ENCODE data around the gene EPHB2. TPM values are rescaled to one million over a fixed set of nuclear protein-coding genes. Genes with fewer than 3 reads are reported as not detected.

The EPHB2 gene
- total RNA-seq, 2 donors from 2014 or later: 34.0 to 50.7 TPM

GRCh38 chr1:22810378-22810777 lies 99.7 kb downstream of the EPHB2 start:
- no peaks in the 10 kb centered on the region for H3K27me3 Mint-ChIP-seq (ENCODE audit: insufficient read depth)
- DNase-seq: no peak
- H3K27ac Mint-ChIP-seq: no peak overlapping the region
- TF ChIP-seq CTCF (conservative IDR thresholded peaks at IDR 0.05): no peak
- H3K9me3 Mint-ChIP-seq: no peaks in the 10 kb centered on the region
- Histone ChIP-seq H3K27me3 (ENCODE audit: control insufficient read depth, insufficient read depth, low read length, poor library complexity, severe bottlenecking) (no peaks in the 10 kb centered on the region), H3K27ac (ENCODE audit: low read depth, low read length) (no peak overlapping the region), H3K9ac (ENCODE audit: extremely low read depth, low read length, poor library complexity, severe bottlenecking) (no peak overlapping the region), H3K36me3 (ENCODE audit: control insufficient read depth, insufficient read depth, low read length) (no peaks in the 10 kb centered on the region), H3K4me3 (ENCODE audit: low read length) (no peak overlapping the region), H3K4me1 (ENCODE audit: control insufficient read depth, insufficient read depth, low read length) (no peaks in the 10 kb centered on the region), H3K9me3 (ENCODE audit: control insufficient read depth, low read length) (no peaks in the 10 kb centered on the region)
- no peak overlapping the region for H3K4me3 Mint-ChIP-seq
- H3K4me1 Mint-ChIP-seq: peaks cover 15% of the 10 kb centered on the region
- 75 to 88% methylated on average over 1 to 2 of the region's 2 CpGs for WGBS, 2 experiments (ENCODE audit: insufficient coverage in 1 of 2, insufficient read length in 1 of 2)
- peaks cover 5% of the 10 kb centered on the region for H3K36me3 Mint-ChIP-seq (ENCODE audit: low read depth)

- Histone ChIP-seq H3K4me1 (ENCODE audit: control insufficient read depth, insufficient read depth, low read length) (peaks cover 8% of the 10 kb centered on the region), H3K36me3 (ENCODE audit: control insufficient read depth, insufficient read depth, low read length) (no peaks in the 10 kb centered on the region), H3K27me3 (ENCODE audit: control insufficient read depth, insufficient read depth, low read length, poor library complexity, severe bottlenecking) (no peaks in the 10 kb centered on the region), H3K9ac (ENCODE audit: extremely low read depth, low read length, poor library complexity, severe bottlenecking) (no peak overlapping the region), H3K9me3 (ENCODE audit: control insufficient read depth, low read length) (no peaks in the 10 kb centered on the region), H3K27ac (ENCODE audit: low read depth, low read length) (no peak overlapping the region), H3K4me3 (ENCODE audit: low read length) (no peak overlapping the region)
- no peak for TF ChIP-seq CTCF (conservative IDR thresholded peaks at IDR 0.05)
- Mint-ChIP-seq H3K4me1 (peaks cover 20% of the 10 kb centered on the region), H3K36me3 (ENCODE audit: low read depth) (peaks cover 5% of the 10 kb centered on the region), H3K27ac (no peak overlapping the region), H3K9me3 (no peaks in the 10 kb centered on the region), H3K27me3 (ENCODE audit: insufficient read depth) (no peaks in the 10 kb centered on the region), H3K4me3 (no peak overlapping the region)
- 88% methylated on average over 14 to 18 of the region's 18 CpGs for WGBS, 2 experiments (ENCODE audit: insufficient coverage in 1 of 2, insufficient read length in 1 of 2)
- no peak for DNase-seq
Observed at GRCh38 chr1:22812092-22812880, 101.6 kb downstream of the EPHB2 start.

- 92 to 94% methylated on average over 2 to 7 of the region's 7 CpGs for WGBS, 2 experiments (ENCODE audit: insufficient coverage in 1 of 2, insufficient read length in 1 of 2)
- no peaks in the 10 kb centered on the region for H3K9me3 ChIP-seq (ENCODE audit: control insufficient read depth, low read length)
- H3K4me3 ChIP-seq (ENCODE audit: low read length): no peak overlapping the region
- H3K36me3 Mint-ChIP-seq (ENCODE audit: low read depth): peaks cover 5% of the 10 kb centered on the region
- H3K4me3 Mint-ChIP-seq: no peak overlapping the region
- peaks cover 29% of the 10 kb centered on the region for H3K4me1 Mint-ChIP-seq
- no peaks in the 10 kb centered on the region for H3K9me3 Mint-ChIP-seq
- no peak for DNase-seq
- peaks cover 13% of the 10 kb centered on the region for H3K4me1 ChIP-seq (ENCODE audit: control insufficient read depth, insufficient read depth, low read length)
- no peaks in the 10 kb centered on the region for H3K27me3 Mint-ChIP-seq (ENCODE audit: insufficient read depth)
- no peak overlapping the region for H3K27ac Mint-ChIP-seq
- H3K9ac ChIP-seq (ENCODE audit: extremely low read depth, low read length, poor library complexity, severe bottlenecking): no peak overlapping the region
- H3K27ac ChIP-seq (ENCODE audit: low read depth, low read length): no peak overlapping the region
- no peak for TF ChIP-seq CTCF (conservative IDR thresholded peaks at IDR 0.05)
- H3K27me3 ChIP-seq (ENCODE audit: control insufficient read depth, insufficient read depth, low read length, poor library complexity, severe bottlenecking): no peaks in the 10 kb centered on the region
- no peaks in the 10 kb centered on the region for H3K36me3 ChIP-seq (ENCODE audit: control insufficient read depth, insufficient read depth, low read length)
Observed at GRCh38 chr1:22812993-22813790, 102.6 kb downstream of the EPHB2 start.
